Caco-2 (cell line): ENCODE measurements around the gene YIF1B. TPM values are rescaled to one million over a fixed set of nuclear protein-coding genes. Genes with fewer than 3 reads are reported as not detected.

Experiments used
- BruUV-seq: library from RNA; stranded (reverse); fragments of 400-500 nt; replicated peaks from 2 replicates; lab custom pipeline; 2021; lab: Mats Ljungman, UMichigan
- CTCF ChIA-PET: fragments of 300-600 bp; sonication (Branson Sonifier 250); formaldehyde crosslinking; loops from one replicate; lab custom pipeline; 2022; ENCODE audit warnings: antibody characterized with exemption; lab: Charles Lee
- POLR2A ChIA-PET: fragments of 300-600 bp; sonication (Branson Sonifier 250); formaldehyde crosslinking; loops from one replicate; lab custom pipeline; 2022; ENCODE audit warnings: antibody characterized with exemption; lab: Charles Lee
- DNase-seq, 2 experiments: peaks; one replicate each; pipeline versions ENCODE4 v3.0.0 to v3.0.0-alpha.2; 2020 to 2022
- H3K27me3 ChIP-seq: replicated peaks from 2 replicates; pipeline ENCODE4 v1.6.0; 2011; ENCODE audit warnings: low read length; ENCODE audit not compliant: control insufficient read depth, insufficient read depth
- H3K36me3 ChIP-seq: 2 replicates; pipeline ENCODE4 v1.5.1; 2011; ENCODE audit warnings: low read length; ENCODE audit not compliant: control insufficient read depth, insufficient read depth
- H3K4me1 ChIP-seq: fragments of 250-450 bp; sonication (Bioruptor Pico); 2 replicates; pipeline ENCODE4 v1.5.1; 2020; ENCODE audit warnings: mild to moderate bottlenecking
- H3K4me3 ChIP-seq: 2 replicates; pipeline ENCODE4 v1.5.1; 2011; ENCODE audit warnings: low read depth, mild to moderate bottlenecking, control low read depth, low read length
- H3K9me3 ChIP-seq: fragments of 250-450 bp; sonication (Bioruptor Pico); 2 replicates; pipeline ENCODE4 v1.5.1; 2020; ENCODE audit warnings: mild to moderate bottlenecking, moderate library complexity
- H3K27ac Mint-ChIP-seq: one replicate; pipeline ENCODE4 v1.8.0; 2022; ENCODE audit warnings: mixed read lengths; ENCODE audit not compliant: unreplicated experiment
- H3K27me3 Mint-ChIP-seq: one replicate; pipeline ENCODE4 v1.8.0; 2022; ENCODE audit warnings: mixed read lengths; ENCODE audit not compliant: insufficient read depth, unreplicated experiment
- H3K36me3 Mint-ChIP-seq: one replicate; pipeline ENCODE4 v1.8.0; 2022; ENCODE audit warnings: mild to moderate bottlenecking, mixed read lengths; ENCODE audit not compliant: insufficient read depth, unreplicated experiment
- H3K4me1 Mint-ChIP-seq: one replicate; pipeline ENCODE4 v1.8.0; 2022; ENCODE audit warnings: low read depth, mixed read lengths; ENCODE audit not compliant: unreplicated experiment
- H3K4me3 Mint-ChIP-seq: one replicate; pipeline ENCODE4 v1.8.0; 2022; ENCODE audit warnings: mild to moderate bottlenecking, moderate library complexity, mixed read lengths; ENCODE audit not compliant: unreplicated experiment
- H3K9me3 Mint-ChIP-seq: one replicate; pipeline ENCODE4 v1.8.0; 2022; ENCODE audit warnings: mixed read lengths; ENCODE audit not compliant: unreplicated experiment
- CTCF ChIP-seq, 2 experiments: fragments of 200-600 bp in 1 of 2; IDR thresholded peaks; 1 replicate in 1 of 2; 2 replicates in 1 of 2; pipeline versions ENCODE4 v1.5.1 to v1.8.0; 2011 to 2022; ENCODE audit warnings: antibody characterized with exemption in 1 of 2, control low read depth in 1 of 2, inconsistent platforms in 1 of 2, low read depth in 1 of 2, low read length in 1 of 2, mild to moderate bottlenecking in 1 of 2, moderate library complexity in 1 of 2; ENCODE audit not compliant: insufficient read depth in 1 of 2, severe bottlenecking in 1 of 2, unreplicated experiment in 1 of 2
- intact Hi-C: fragments of 100-400 bp; cut with micrococcal nuclease; formaldehyde crosslinking; loops from one replicate; pipeline ENCODE4 v1.10.0; 2022; ENCODE audit not compliant: unreplicated experiment
- total RNA-seq: library from RNA; stranded (reverse); gene quantifications from 2 replicates; pipeline ENCODE4 v1.2.3, GENCODE V29; 2022

YIF1B gene
- total RNA-seq, 1 experiment from 2014 or later, result 66.7 TPM

DNA sequence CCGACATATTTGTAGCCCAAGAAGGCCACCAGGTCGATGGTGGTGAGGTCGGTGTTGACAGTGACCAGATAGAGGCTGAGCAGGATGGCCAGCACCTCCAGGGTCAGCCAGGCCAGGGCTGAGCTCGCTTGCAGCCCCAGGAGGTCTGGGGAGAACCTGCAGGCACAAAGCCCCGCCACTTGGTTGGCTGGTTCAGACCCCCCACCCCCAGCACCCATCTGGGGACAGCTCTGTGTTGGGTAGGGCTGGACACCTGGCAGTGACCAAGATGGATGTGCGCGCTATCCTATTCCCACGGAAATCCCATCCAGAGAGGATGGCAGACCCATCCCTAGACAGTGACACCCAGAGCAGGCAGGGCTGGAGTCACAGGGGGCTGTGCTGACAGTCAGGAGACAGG is 8.2 kb downstream of the YIF1B start:
- H3K36me3 Mint-ChIP-seq, result peaks cover 27% of the 10 kb centered on the region
- ChIA-PET CTCF (no interaction called here), POLR2A (no interaction called here)
- no peaks in the 10 kb centered on the region for H3K9me3 Mint-ChIP-seq
- H3K9me3 ChIP-seq, result no peaks in the 10 kb centered on the region
- H3K36me3 ChIP-seq, result no peaks in the 10 kb centered on the region
- BruUV-seq, result no TSS peak
- no peak overlapping the region for H3K4me3 Mint-ChIP-seq
- H3K27ac Mint-ChIP-seq, result no peak overlapping the region
- TF ChIP-seq CTCF (IDR thresholded peaks at IDR 0.05; ENCODE audit: insufficient read depth in 1 of 2, low read depth in 1 of 2, low read length in 1 of 2, severe bottlenecking in 1 of 2, unreplicated experiment in 1 of 2), result no peak
- intact Hi-C loops, result no loop called here
- H3K4me1 Mint-ChIP-seq, result peaks cover 6% of the 10 kb centered on the region
- no peak overlapping the region for H3K4me3 ChIP-seq
- H3K4me1 ChIP-seq, result peaks cover 25% of the 10 kb centered on the region
- H3K27me3 Mint-ChIP-seq, result no peaks in the 10 kb centered on the region
- H3K27me3 ChIP-seq, result no peaks in the 10 kb centered on the region
- no peak for DNase-seq

GRCh38 chr19:38307076-38307475 is 8.7 kb downstream of the YIF1B start:
- Histone ChIP-seq H3K4me3 (no peak overlapping the region), H3K9me3 (no peaks in the 10 kb centered on the region), H3K4me1 (peaks cover 31% of the 10 kb centered on the region), H3K27me3 (no peaks in the 10 kb centered on the region), H3K36me3 (no peaks in the 10 kb centered on the region)
- no peak overlapping the region for H3K4me3 Mint-ChIP-seq
- ChIA-PET POLR2A (no interaction called here), CTCF (no interaction called here)
- H3K4me1 Mint-ChIP-seq, result peaks cover 6% of the 10 kb centered on the region
- DNase-seq, result no peak
- intact Hi-C loops, result no loop called here
- BruUV-seq, result no TSS peak
- peaks cover 27% of the 10 kb centered on the region for H3K36me3 Mint-ChIP-seq
- TF ChIP-seq CTCF (IDR thresholded peaks at IDR 0.05; ENCODE audit: insufficient read depth in 1 of 2, low read depth in 1 of 2, low read length in 1 of 2, severe bottlenecking in 1 of 2, unreplicated experiment in 1 of 2), result no peak
- no peak overlapping the region for H3K27ac Mint-ChIP-seq
- H3K27me3 Mint-ChIP-seq, result no peaks in the 10 kb centered on the region
- H3K9me3 Mint-ChIP-seq, result no peaks in the 10 kb centered on the region

- DNase-seq, result no peak
- ChIA-PET POLR2A (no interaction called here), CTCF (no interaction called here)
- Histone ChIP-seq H3K4me3 (no peak overlapping the region), H3K27me3 (no peaks in the 10 kb centered on the region), H3K36me3 (no peaks in the 10 kb centered on the region), H3K4me1 (peaks cover 31% of the 10 kb centered on the region), H3K9me3 (no peaks in the 10 kb centered on the region)
- H3K27ac Mint-ChIP-seq, result no peak overlapping the region
- intact Hi-C loops, result no loop called here
- H3K4me3 Mint-ChIP-seq, result no peak overlapping the region
- BruUV-seq, result no TSS peak
- no peaks in the 10 kb centered on the region for H3K27me3 Mint-ChIP-seq
- peaks cover 6% of the 10 kb centered on the region for H3K4me1 Mint-ChIP-seq
- no peaks in the 10 kb centered on the region for H3K9me3 Mint-ChIP-seq
- no peak for TF ChIP-seq CTCF (IDR thresholded peaks at IDR 0.05; ENCODE audit: insufficient read depth in 1 of 2, low read depth in 1 of 2, low read length in 1 of 2, severe bottlenecking in 1 of 2, unreplicated experiment in 1 of 2)
- peaks cover 27% of the 10 kb centered on the region for H3K36me3 Mint-ChIP-seq
Measured at GRCh38 chr19:38306236-38306635, 9.5 kb downstream of the YIF1B start.
